ENCODE measurements around the gene COP1.

Gene COP1

DNA sequence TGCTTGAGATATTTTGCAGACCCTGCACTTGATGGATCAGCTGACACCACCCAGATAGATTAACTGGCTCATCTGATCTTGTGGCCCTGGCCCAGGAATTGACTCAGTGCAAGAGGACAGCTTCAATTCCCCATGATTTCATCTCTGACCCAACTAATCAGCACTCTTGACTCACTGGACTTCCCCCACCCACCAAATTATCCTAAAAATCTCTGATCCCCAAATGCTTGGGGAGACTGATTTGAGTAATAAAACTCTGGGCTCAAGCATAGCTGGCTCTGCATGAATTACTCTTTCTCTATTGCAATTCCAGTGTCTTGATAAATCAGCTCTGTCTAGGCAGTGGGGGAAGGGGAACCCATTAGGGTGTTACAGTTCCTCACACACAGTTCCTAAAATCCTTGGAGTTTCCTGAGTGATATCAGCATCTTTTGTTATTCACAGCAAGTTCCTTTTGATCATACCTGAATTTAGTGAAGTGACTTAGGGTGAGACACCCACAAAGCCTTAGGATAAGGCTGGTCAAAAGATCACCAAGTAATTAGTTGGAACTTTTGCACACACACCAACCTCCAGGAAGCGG lies 104.2 kb downstream of the COP1 start:
- no peak for ATAC-seq
- no peak for TF ChIP-seq ZNF565 (CRISPR knock-in tag; conservative IDR thresholded peaks at IDR 0.05; ENCODE audit: low read depth)
- no peak for TF ChIP-seq BACH2 (CRISPR knock-in tag; IDR thresholded peaks at IDR 0.05; ENCODE audit: borderline replicate concordance)
- TF ChIP-seq TSHZ2 (CRISPR knock-in tag; IDR thresholded peaks at IDR 0.05): no peak
- TF ChIP-seq SNAI2 (CRISPR knock-in tag; IDR thresholded peaks at IDR 0.05): no peak
- TF ChIP-seq ZFP30 (CRISPR knock-in tag; IDR thresholded peaks at IDR 0.05): no peak
- no peak for TF ChIP-seq ZNF70 (CRISPR knock-in tag; IDR thresholded peaks at IDR 0.05)
- no peak for TF ChIP-seq ARNTL (CRISPR knock-in tag; IDR thresholded peaks at IDR 0.05; ENCODE audit: borderline replicate concordance, low read depth)
- TF ChIP-seq TCF4 (CRISPR knock-in tag; IDR thresholded peaks at IDR 0.05; ENCODE audit: borderline replicate concordance): no peak
- TF ChIP-seq RARB (CRISPR knock-in tag; IDR thresholded peaks at IDR 0.05): no peak
- TF ChIP-seq ZC3H10 (CRISPR knock-in tag; IDR thresholded peaks at IDR 0.05): no peak
- no peak for TF ChIP-seq GLIS3 (CRISPR knock-in tag; IDR thresholded peaks at IDR 0.05)
- no peak for TF ChIP-seq PATZ1 (CRISPR knock-in tag; IDR thresholded peaks at IDR 0.05; ENCODE audit: borderline replicate concordance)
- TF ChIP-seq ISL1 (CRISPR knock-in tag; IDR thresholded peaks at IDR 0.05): no peak

GRCh38 chr1:176101951-176102642 lies 105.0 kb downstream of the COP1 start:
- no peak for TF ChIP-seq OSR1 (CRISPR knock-in tag; IDR thresholded peaks at IDR 0.05)
- TF ChIP-seq, protein P1, sequence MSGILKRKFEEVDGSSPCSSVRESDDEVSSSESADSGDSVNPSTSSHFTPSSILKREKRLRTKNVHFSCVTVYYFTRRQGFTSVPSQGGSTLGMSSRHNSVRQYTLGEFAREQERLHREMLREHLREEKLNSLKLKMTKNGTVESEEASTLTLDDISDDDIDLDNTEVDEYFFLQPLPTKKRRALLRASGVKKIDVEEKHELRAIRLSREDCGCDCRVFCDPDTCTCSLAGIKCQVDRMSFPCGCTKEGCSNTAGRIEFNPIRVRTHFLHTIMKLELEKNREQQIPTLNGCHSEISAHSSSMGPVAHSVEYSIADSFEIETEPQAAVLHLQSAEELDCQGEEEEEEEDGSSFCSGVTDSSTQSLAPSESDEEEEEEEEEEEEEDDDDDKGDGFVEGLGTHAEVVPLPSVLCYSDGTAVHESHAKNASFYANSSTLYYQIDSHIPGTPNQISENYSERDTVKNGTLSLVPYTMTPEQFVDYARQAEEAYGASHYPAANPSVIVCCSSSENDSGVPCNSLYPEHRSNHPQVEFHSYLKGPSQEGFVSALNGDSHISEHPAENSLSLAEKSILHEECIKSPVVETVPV (CRISPR knock-in tag; IDR thresholded peaks at IDR 0.05): no peak
- TF ChIP-seq GLIS3 (CRISPR knock-in tag; IDR thresholded peaks at IDR 0.05): no peak
- TF ChIP-seq CSDC2 (CRISPR knock-in tag; IDR thresholded peaks at IDR 0.05): no peak
- no peak for TF ChIP-seq PPARA (CRISPR knock-in tag; IDR thresholded peaks at IDR 0.05; ENCODE audit: borderline replicate concordance)
- no peak for TF ChIP-seq ESRRG (CRISPR knock-in tag; IDR thresholded peaks at IDR 0.05)
- no peak for TF ChIP-seq PATZ1 (CRISPR knock-in tag; IDR thresholded peaks at IDR 0.05; ENCODE audit: borderline replicate concordance)
- TF ChIP-seq RARB (CRISPR knock-in tag; IDR thresholded peaks at IDR 0.05): no peak
- TF ChIP-seq ARNTL (CRISPR knock-in tag; IDR thresholded peaks at IDR 0.05; ENCODE audit: borderline replicate concordance, low read depth): no peak
- no peak for ATAC-seq

GRCh38 chr1:176098560-176098959 lies 108.5 kb downstream of the COP1 start:
- ATAC-seq: no peak
- TF ChIP-seq ESRRG (CRISPR knock-in tag; IDR thresholded peaks at IDR 0.05) (no peak), BACH2 (CRISPR knock-in tag; IDR thresholded peaks at IDR 0.05; ENCODE audit: borderline replicate concordance) (no peak), TSHZ2 (CRISPR knock-in tag; IDR thresholded peaks at IDR 0.05) (no peak)

Data from SK-N-SH treated with all-trans-retinoic acid at 6 μM for 48 hours (cell line).